HK-2 (cell line): Measurements from ENCODE around the gene SLC22A23.

Source experiments
- DNase-seq: peaks from one replicate; pipeline ENCODE4 v3.0.0-alpha.2; 2018; ENCODE audit not compliant: unreplicated experiment

The SLC22A23 gene

GRCh38 chr6:3335169-3335568, 121.7 kb downstream of the SLC22A23 start:
- no peak for DNase-seq

GRCh38 chr6:3334555-3334954, 122.3 kb downstream of the SLC22A23 start:
- no peak for DNase-seq

GRCh38 chr6:3333263-3333662, 123.6 kb downstream of the SLC22A23 start:
- no peak for DNase-seq

- no peak for DNase-seq
These were observed 124.9 kb downstream of the SLC22A23 start for GRCh38 chr6:3331971-3332370.

- DNase-seq: no peak
These were observed 125.4 kb downstream of the SLC22A23 start for GRCh38 chr6:3331494-3331893.

- no peak for DNase-seq
These were observed 126.7 kb downstream of the SLC22A23 start for GRCh38 chr6:3330199-3330598.

- DNase-seq: no peak
These were observed 127.3 kb downstream of the SLC22A23 start for GRCh38 chr6:3329393-3330051.

- DNase-seq: no peak
These were observed 128.1 kb downstream of the SLC22A23 start for GRCh38 chr6:3328796-3329195.

GRCh38 chr6:3328145-3328544, 128.7 kb downstream of the SLC22A23 start:
- no peak for DNase-seq

- no peak for DNase-seq
These were observed 129.4 kb downstream of the SLC22A23 start for GRCh38 chr6:3327403-3327802.

- no peak for DNase-seq
These were observed 129.9 kb downstream of the SLC22A23 start for GRCh38 chr6:3326981-3327380.

GRCh38 chr6:3326184-3326971, 130.5 kb downstream of the SLC22A23 start:
- no peak for DNase-seq

- DNase-seq: no peak
These were observed 131.6 kb downstream of the SLC22A23 start for GRCh38 chr6:3325210-3325609.

GRCh38 chr6:3324262-3324942, 132.4 kb downstream of the SLC22A23 start:
- DNase-seq: peak; percentile 60

- DNase-seq: no peak
These were observed 133.1 kb downstream of the SLC22A23 start for GRCh38 chr6:3323696-3324261.

GRCh38 chr6:3323148-3323547, 133.7 kb downstream of the SLC22A23 start:
- DNase-seq: no peak

GRCh38 chr6:3322366-3322890, 134.4 kb downstream of the SLC22A23 start:
- no peak for DNase-seq

GRCh38 chr6:3321875-3322274, 135.0 kb downstream of the SLC22A23 start:
- DNase-seq: no peak

- DNase-seq: no peak
These were observed 135.8 kb downstream of the SLC22A23 start for GRCh38 chr6:3321042-3321441.

- no peak for DNase-seq
These were observed 136.5 kb downstream of the SLC22A23 start for GRCh38 chr6:3320238-3320811.

GRCh38 chr6:3319610-3320200, 137.1 kb downstream of the SLC22A23 start:
- no peak for DNase-seq
